OCI-LY1 (cell line): Measurements from ENCODE around the gene EXOSC2.

Source experiments
- EZH2 ChIP-seq: fragments of 200-600 bp; sonication (generic), shearing (Covaris generic); IDR thresholded peaks from 2 replicates; pipeline ENCODE4 v1.8.0; 2017; ENCODE audit warnings: borderline replicate concordance, mixed run types, mild to moderate bottlenecking, antibody characterized with exemption, low read length, moderate library complexity, mixed read lengths
- TF ChIP-seq, protein P1 (sequence below): fragments of 200-600 bp; sonication (generic), shearing (Covaris generic); IDR thresholded peaks from 2 replicates; pipeline ENCODE4 v1.5.1; 2017; ENCODE audit warnings: mild to moderate bottlenecking, antibody characterized with exemption, low read length, moderate library complexity, mixed read lengths

DNA sequence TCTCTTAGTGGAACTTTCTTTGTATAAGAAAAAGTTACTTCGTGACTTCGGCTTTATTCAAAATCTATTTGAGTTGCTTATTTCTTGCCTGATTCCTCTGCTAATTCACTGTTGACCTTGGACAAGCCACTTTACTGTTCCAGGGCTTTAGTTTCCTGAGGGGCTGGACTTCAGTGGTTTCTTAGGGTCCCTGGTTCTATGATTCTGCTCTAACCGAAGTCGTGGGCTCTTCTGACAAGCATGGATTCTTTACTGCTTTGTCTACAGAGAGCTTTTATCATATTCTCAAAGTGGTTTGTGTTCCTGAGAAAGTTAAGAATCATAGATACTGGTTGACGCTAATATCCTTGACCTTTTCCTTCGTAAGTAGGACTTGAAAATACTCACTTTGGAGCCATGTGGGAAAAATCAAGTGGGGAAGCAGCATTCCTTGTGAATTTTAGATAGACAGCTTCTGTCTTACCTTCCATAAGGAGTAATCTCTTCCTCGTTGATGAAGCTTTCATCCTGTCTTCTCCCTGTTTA is 21.1 kb downstream of the EXOSC2 start:
- TF ChIP-seq, protein P1, sequence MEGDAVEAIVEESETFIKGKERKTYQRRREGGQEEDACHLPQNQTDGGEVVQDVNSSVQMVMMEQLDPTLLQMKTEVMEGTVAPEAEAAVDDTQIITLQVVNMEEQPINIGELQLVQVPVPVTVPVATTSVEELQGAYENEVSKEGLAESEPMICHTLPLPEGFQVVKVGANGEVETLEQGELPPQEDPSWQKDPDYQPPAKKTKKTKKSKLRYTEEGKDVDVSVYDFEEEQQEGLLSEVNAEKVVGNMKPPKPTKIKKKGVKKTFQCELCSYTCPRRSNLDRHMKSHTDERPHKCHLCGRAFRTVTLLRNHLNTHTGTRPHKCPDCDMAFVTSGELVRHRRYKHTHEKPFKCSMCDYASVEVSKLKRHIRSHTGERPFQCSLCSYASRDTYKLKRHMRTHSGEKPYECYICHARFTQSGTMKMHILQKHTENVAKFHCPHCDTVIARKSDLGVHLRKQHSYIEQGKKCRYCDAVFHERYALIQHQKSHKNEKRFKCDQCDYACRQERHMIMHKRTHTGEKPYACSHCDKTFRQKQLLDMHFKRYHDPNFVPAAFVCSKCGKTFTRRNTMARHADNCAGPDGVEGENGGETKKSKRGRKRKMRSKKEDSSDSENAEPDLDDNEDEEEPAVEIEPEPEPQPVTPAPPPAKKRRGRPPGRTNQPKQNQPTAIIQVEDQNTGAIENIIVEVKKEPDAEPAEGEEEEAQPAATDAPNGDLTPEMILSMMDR = no peak
- TF ChIP-seq EZH2 = no peak
